ENCODE results near the gene SP2. TPM values are rescaled to one million over a fixed set of nuclear protein-coding genes. Genes with fewer than 3 reads are reported as not detected.

Gene SP2
- total and polyA plus RNA-seq, 2 of the 8 experiments (the other 6 are each of a cell fraction or from before 2014, with no cell fraction given): 5.6 to 13.8 TPM

DNA sequence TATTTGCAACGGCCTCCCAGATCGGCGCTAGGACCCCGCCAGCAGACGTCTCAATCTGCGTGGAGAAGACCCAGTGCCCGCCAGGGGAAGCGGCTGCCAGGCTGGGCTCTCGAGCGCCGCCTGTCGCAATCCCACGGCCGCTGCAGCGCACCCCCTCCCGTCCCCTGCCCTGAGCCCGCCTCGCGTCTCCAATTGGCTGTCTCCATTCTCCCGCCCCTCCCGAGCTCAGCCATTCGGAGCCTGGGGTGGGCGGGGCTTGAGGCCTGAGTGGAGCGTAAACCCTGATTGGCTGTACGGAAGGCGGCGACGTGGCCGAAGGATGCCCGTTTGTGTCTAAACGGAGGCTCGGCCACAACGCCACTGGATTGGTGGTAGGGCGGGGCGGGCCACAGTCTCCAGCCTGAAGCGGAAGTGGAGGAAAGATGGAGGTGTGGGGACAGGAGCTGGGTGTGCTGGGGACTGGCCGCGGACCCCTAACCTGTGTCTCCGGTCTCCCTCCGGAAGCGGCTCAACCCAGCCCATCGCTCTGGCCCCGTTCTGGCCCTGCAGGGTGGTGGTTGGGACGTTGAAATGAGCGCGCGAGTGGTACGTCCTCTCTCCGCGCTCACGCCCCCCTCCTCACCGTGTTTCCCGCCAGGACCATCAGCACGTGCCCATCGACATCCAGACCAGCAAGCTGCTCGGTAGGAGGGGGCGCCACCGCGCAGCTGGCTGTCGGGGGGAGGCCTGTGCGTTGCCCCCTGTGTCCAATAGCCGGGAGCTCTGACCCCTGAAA is 74.9 kb downstream of the SP2 start, which contains the start of gene CDK5RAP3:
Gene CDK5RAP3, plus strand, starts transcription at position 389 of the 775 bp plus-strand sequence. Its CDS starts 34 bp downstream, at position 423.
- Histone ChIP-seq H2BK5ac (ENCODE audit: low read depth, low read length) (peak within 1 kb of the TSS; percentile 95), H3K23me2 (ENCODE audit: low read depth, low read length) (peaks cover 4% of the 10 kb centered on the region), H2BK120ac (replicated peaks; ENCODE audit: low read depth, low read length) (peak within 1 kb of the TSS; percentile 30), H2BK12ac (ENCODE audit: low read depth, low read length) (peak within 1 kb of the TSS; percentile 88), H4K20me1 (replicated peaks in 1 of 2; ENCODE audit: control insufficient read depth in 1 of 2, insufficient read depth in 2 of 2, low read length in 2 of 2) (no peaks in the 10 kb centered on the region), H4K8ac (ENCODE audit: extremely low read depth, insufficient read depth, low read length) (peak within 1 kb of the TSS; percentile 98), H2AK5ac (ENCODE audit: low read depth, low read length) (peak within 1 kb of the TSS; percentile 41; the same call in 1 of the 2 replicates), H3K9me3 (ENCODE audit: insufficient read depth in 2 of 2, low read depth in 1 of 2, low read length in 1 of 2) (no peaks in the 10 kb centered on the region), H3K14ac (ENCODE audit: insufficient read length) (no peak within 1 kb of the TSS), H2BK15ac (ENCODE audit: low read length) (peak within 1 kb of the TSS; percentile 99), H3K79me1 (ENCODE audit: low read depth, low read length) (no peaks in the 10 kb centered on the region), H3K4ac (replicated peaks; ENCODE audit: insufficient read length, low read depth, low read length) (peak within 1 kb of the TSS; percentile 69), H3K18ac (ENCODE audit: extremely low read depth, low read length) (peak within 1 kb of the TSS; percentile 91), H4K91ac (replicated peaks; ENCODE audit: insufficient read length, low read length) (peak within 1 kb of the TSS; percentile 89), H3K4me2 (ENCODE audit: insufficient read depth in 1 of 2, low read depth in 2 of 2, low read length in 2 of 2) (peak within 1 kb of the TSS; percentile 81 to 92), H3K4me3 (ENCODE audit: extremely low read depth in 1 of 4, insufficient read depth in 2 of 4, low read depth in 3 of 4, low read length in 4 of 4) (peak within 1 kb of the TSS; percentile 54 to 73 (median 64)), H4K5ac (ENCODE audit: insufficient read length, low read depth, low read length) (peak within 1 kb of the TSS; percentile 93), H3K27me3 (replicated peaks in 1 of 4; ENCODE audit: control insufficient read depth in 3 of 4, extremely low read depth in 1 of 4, insufficient read depth in 3 of 4, low read length in 3 of 4) (no peaks in the 10 kb centered on the region), H2AFZ (ENCODE audit: low read length) (peak within 1 kb of the TSS; percentile 100), H3K79me2 (ENCODE audit: control insufficient read depth in 1 of 2, insufficient read depth in 2 of 2, low read length in 2 of 2) (peaks cover 0 to 12% of the 10 kb centered on the region in 2 experiments; a peak in 1 of 4 replicates), H3K9ac (replicated peaks in 1 of 4; ENCODE audit: extremely low read depth in 1 of 4, low read depth in 3 of 4, low read length in 3 of 4) (peak within 1 kb of the TSS in 3 of 4 experiments; percentile 71 to 83 (median 80); a peak in 6 of 7 replicates), H3K4me1 (replicated peaks in 1 of 4; ENCODE audit: control insufficient read depth in 3 of 4, insufficient read depth in 4 of 4, low read length in 3 of 4) (peaks cover 0 to 6% (median 3%) of the 10 kb centered on the region in 4 experiments; a peak in 6 of 7 replicates), H3K27ac (ENCODE audit: low read depth, low read length) (peak within 1 kb of the TSS; percentile 94), H3K56ac (replicated peaks; ENCODE audit: insufficient read length, low read depth, low read length) (peak within 1 kb of the TSS; percentile 79), H3K36me3 (ENCODE audit: control insufficient read depth in 2 of 4, insufficient read depth in 4 of 4, low read length in 3 of 4) (peaks cover 5 to 17% (median 12%) of the 10 kb centered on the region in 4 experiments; a peak in 5 of 8 replicates), H3K23ac (ENCODE audit: insufficient read length) (no peak within 1 kb of the TSS), H2BK20ac (ENCODE audit: low read length) (0 out of 2 replicates have a peak within 1 kb of the TSS, but pooled peaks have one; percentile 52)
- DNase-seq (ENCODE audit: low read depth in 1 of 2, low spot score in 2 of 2) (peak; percentile 99), FAIRE-seq (no peak)
- 2% methylated on average over 46 of the region's 62 CpGs; no CpG with 5 or more reads in 1 of the 2 experiments for WGBS, 2 experiments (ENCODE audit: extremely low coverage in 1 of 2, insufficient coverage in 1 of 2, insufficient read length in 1 of 2, insufficient replicate concordance in 2 of 2, low coverage in 1 of 2, low lambda C conversion rate in 2 of 2, missing lambda C conversion rate in 1 of 2)
- ChIA-PET CTCF (ENCODE audit: partially characterized antibody) (interaction anchor here (0.7 to 40.5 kb wide), 29 partner anchors 8 to 1022 kb away, joined by 3 to 1010 read pairs (median 5); partner anchors contain the start of genes CBX1, PNPO, PRR15L and SCRN2), POLR2A (ENCODE audit: partially characterized antibody) (interaction anchor here (0.7 to 2.4 kb wide), 27 partner anchors 10 to 873 kb away, joined by 3 to 16 read pairs (median 4); partner anchors contain the start of genes CBX1, NFE2L1, PRR15L and SP2)
- TF ChIP-seq KDM5A (IDR thresholded peaks at IDR 0.05; ENCODE audit: low read length) (no peak), SIRT6 (IDR thresholded peaks at IDR 0.05; ENCODE audit: low read length) (no peak), ASH2L (IDR thresholded peaks at IDR 0.05; ENCODE audit: low read length) (peak; percentile 23), ZNF274 (IDR thresholded peaks at IDR 0.05; ENCODE audit: borderline replicate concordance, extremely low read depth, low read length) (no peak), CHD1 (IDR thresholded peaks at IDR 0.05; ENCODE audit: low read depth, low read length) (no peak), CHD2 (IDR thresholded peaks at IDR 0.05; ENCODE audit: low read length) (peak; percentile 80)
- TF ChIP-seq, protein P1, sequence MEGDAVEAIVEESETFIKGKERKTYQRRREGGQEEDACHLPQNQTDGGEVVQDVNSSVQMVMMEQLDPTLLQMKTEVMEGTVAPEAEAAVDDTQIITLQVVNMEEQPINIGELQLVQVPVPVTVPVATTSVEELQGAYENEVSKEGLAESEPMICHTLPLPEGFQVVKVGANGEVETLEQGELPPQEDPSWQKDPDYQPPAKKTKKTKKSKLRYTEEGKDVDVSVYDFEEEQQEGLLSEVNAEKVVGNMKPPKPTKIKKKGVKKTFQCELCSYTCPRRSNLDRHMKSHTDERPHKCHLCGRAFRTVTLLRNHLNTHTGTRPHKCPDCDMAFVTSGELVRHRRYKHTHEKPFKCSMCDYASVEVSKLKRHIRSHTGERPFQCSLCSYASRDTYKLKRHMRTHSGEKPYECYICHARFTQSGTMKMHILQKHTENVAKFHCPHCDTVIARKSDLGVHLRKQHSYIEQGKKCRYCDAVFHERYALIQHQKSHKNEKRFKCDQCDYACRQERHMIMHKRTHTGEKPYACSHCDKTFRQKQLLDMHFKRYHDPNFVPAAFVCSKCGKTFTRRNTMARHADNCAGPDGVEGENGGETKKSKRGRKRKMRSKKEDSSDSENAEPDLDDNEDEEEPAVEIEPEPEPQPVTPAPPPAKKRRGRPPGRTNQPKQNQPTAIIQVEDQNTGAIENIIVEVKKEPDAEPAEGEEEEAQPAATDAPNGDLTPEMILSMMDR (IDR thresholded peaks at IDR 0.05; ENCODE audit: control extremely low read depth in 1 of 3, insufficient read depth in 1 of 3, low read depth in 1 of 3, low read length in 3 of 3): peak; percentile 87 to 96 (median 96)
- TF ChIP-seq, protein P2, sequence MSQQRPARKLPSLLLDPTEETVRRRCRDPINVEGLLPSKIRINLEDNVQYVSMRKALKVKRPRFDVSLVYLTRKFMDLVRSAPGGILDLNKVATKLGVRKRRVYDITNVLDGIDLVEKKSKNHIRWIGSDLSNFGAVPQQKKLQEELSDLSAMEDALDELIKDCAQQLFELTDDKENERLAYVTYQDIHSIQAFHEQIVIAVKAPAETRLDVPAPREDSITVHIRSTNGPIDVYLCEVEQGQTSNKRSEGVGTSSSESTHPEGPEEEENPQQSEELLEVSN (IDR thresholded peaks at IDR 0.05): peak; percentile 100
